Left kidney (tissue), 2 donors: ENCODE data around the gene MBD6. TPM values are rescaled to one million over a fixed set of nuclear protein-coding genes. Genes with fewer than 3 reads are reported as not detected.

ENCODE experiments used
- DNase-seq: peaks from one replicate; pipeline ENCODE4 v3.0.0-alpha.2; 2013
- polyA plus RNA-seq: library from polyadenylated mRNA; unstranded; fragments of 120-200 nt; gene quantifications from one replicate; pipeline ENCODE4 v1.2.1, GENCODE V29; 2013; ENCODE audit not compliant: insufficient read length

MBD6 gene
- polyA plus RNA-seq, 1 donor = 73.5 TPM

- no peak for DNase-seq
Observed at GRCh38 chr12:57576613-57577160, 54.1 kb downstream of the MBD6 start.

DNA sequence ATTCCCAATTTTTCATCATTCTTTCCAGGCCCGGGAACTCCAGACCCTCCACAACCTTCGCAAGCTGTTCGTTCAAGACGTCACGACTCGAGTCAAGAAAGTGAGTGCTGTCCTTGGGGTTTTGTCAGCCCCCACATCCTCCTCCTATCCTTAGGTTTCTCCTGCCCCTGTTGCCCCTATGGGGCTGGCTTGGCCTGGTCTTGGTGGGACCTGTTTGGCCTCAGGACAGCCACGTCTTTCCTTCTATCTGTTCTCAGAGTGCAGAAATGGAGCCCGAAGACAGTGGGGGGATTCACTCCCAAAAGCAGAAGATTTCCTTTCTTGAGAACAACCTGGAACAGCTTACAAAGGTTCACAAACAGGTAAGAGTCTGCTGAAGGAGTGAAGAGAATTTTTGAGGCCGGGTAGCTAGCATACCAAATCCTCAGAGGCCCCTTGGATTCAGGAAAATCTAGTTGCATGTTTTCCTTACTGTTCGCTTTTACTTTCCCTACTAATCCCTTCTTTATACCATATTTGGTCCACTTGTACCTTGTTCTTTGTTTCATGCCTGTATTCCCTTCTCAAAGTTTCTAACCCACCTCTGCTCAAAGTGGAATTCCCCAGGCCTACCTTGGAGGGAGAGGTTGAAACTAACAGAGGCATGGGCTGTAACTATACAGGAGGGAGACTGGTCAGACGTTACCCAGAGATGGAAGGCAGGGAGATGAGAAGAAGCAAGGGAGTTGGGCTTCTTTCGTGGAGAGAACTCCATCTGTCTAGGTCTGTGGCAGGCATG lies 55.5 kb downstream of the MBD6 start:
- DNase-seq = no peak

DNA sequence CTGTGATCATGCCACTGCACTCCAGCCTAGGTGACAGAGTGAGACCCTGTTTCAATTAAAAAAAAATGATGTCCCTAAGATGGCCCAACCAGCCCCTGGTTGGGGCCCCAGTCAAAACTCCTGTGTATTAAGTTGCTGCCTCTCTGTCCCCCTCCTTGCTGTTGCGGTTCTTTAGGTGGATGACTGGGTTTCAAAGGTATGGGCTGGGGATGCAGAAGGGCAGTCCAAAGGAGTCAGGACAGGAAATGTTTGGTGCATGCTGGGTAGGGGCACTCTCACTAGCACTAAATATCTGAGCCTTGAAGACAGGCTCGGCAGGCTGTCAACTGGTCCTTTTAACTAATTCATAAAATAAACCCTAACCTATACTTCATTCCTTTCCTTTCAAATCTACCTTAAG lies 56.4 kb downstream of the MBD6 start:
- no peak for DNase-seq

Other genes starting within 250 kb of the MBD6 start
- gene R3HDM2, start 91.8 kb upstream of the MBD6 start, polyA plus RNA-seq = 117 TPM
- gene INHBC, start 88.0 kb upstream of the MBD6 start, polyA plus RNA-seq = 0.27 TPM
- gene INHBE, start 67.5 kb upstream of the MBD6 start, polyA plus RNA-seq = 0.95 TPM
- gene GLI1, start 63.0 kb upstream of the MBD6 start, polyA plus RNA-seq = 23.9 TPM
- gene ARHGAP9, start 43.0 kb upstream of the MBD6 start, polyA plus RNA-seq = 2.6 TPM
- 138 TPM for gene MARS1, start 34.8 kb upstream of the MBD6 start, polyA plus RNA-seq
- gene DDIT3, start 2.3 kb upstream of the MBD6 start, polyA plus RNA-seq = 25.4 TPM
- gene DCTN2, start 24.4 kb downstream of the MBD6 start, polyA plus RNA-seq = 171 TPM
- 0.42 TPM for gene KIF5A, start 27.2 kb downstream of the MBD6 start, polyA plus RNA-seq
- 43.4 TPM for gene PIP4K2C, start 68.4 kb downstream of the MBD6 start, polyA plus RNA-seq
- 65.0 TPM for gene DTX3, start 82.0 kb downstream of the MBD6 start, polyA plus RNA-seq
- 30.5 TPM for gene ARHGEF25, start 88.6 kb downstream of the MBD6 start, polyA plus RNA-seq
- 0.80 TPM for gene B4GALNT1, start 110.4 kb downstream of the MBD6 start, polyA plus RNA-seq
- 212 TPM for gene OS9, start 171.3 kb downstream of the MBD6 start, polyA plus RNA-seq
- gene AGAP2, start 215.9 kb downstream of the MBD6 start, polyA plus RNA-seq = 1.2 TPM
- gene TSPAN31, start 222.2 kb downstream of the MBD6 start, polyA plus RNA-seq = 103 TPM
- gene CDK4, start 229.5 kb downstream of the MBD6 start, polyA plus RNA-seq = 226 TPM
- 20.0 TPM for gene MARCHF9, start 232.3 kb downstream of the MBD6 start, polyA plus RNA-seq
- gene CYP27B1, start 244.3 kb downstream of the MBD6 start, polyA plus RNA-seq = 2.0 TPM
- 35.6 TPM for gene METTL1, start 249.3 kb downstream of the MBD6 start, polyA plus RNA-seq
- 13.2 TPM for gene EEF1AKMT3, start 249.8 kb downstream of the MBD6 start, polyA plus RNA-seq